Natural killer cell (primary cell): ENCODE data around the gene SYNM. TPM values are rescaled to one million over a fixed set of nuclear protein-coding genes. Genes with fewer than 3 reads are reported as not detected.

Experiments used
- ATAC-seq, 3 donors: fragments of 150-1000 bp in 2 of 3; fragments of 200-7000 bp in 1 of 3; cut with Tn5 transposase; 1 replicate in 1 of 3; 2 replicates in 2 of 3; pipeline ENCODE4 v1.10.0; 2021; ENCODE audit warnings: mild to moderate bottlenecking in 2 of 3, moderate library complexity in 2 of 3
- DNase-seq, 2 donors: peaks; one replicate each; pipeline versions ENCODE4 v3.0.0 to v3.0.0-alpha.2; 2013 to 2021; ENCODE audit warnings: mixed read lengths in 1 of 2
- H3K27ac ChIP-seq: one replicate; pipeline ENCODE4 v1.5.1; 2013; ENCODE audit warnings: mild to moderate bottlenecking, low read length
- H3K27me3 ChIP-seq: one replicate; pipeline ENCODE4 v1.6.1; 2013; ENCODE audit warnings: low read length; ENCODE audit not compliant: control insufficient read depth, insufficient read depth
- H3K36me3 ChIP-seq: one replicate; pipeline ENCODE4 v1.6.1; 2013; ENCODE audit warnings: low read length; ENCODE audit not compliant: control insufficient read depth, insufficient read depth
- H3K4me1 ChIP-seq: one replicate; pipeline ENCODE4 v1.6.1; 2013; ENCODE audit warnings: low read length; ENCODE audit not compliant: control insufficient read depth, insufficient read depth
- H3K4me3 ChIP-seq: one replicate; pipeline ENCODE4 v1.5.1; 2013; ENCODE audit warnings: low read length
- H3K9me3 ChIP-seq: one replicate; pipeline ENCODE4 v1.6.1; 2013; ENCODE audit warnings: low read length; ENCODE audit not compliant: control insufficient read depth, insufficient read depth
- H3K27ac Mint-ChIP-seq, 2 donors: one replicate each; pipeline ENCODE4 v1.8.0; 2022; ENCODE audit warnings: mild to moderate bottlenecking in 2 of 2, mixed read lengths in 2 of 2, moderate library complexity in 1 of 2
- H3K27me3 Mint-ChIP-seq, 2 donors: one replicate each; pipeline ENCODE4 v1.8.0; 2022; ENCODE audit warnings: low read depth in 2 of 2, mixed read lengths in 2 of 2
- H3K36me3 Mint-ChIP-seq: one replicate; pipeline ENCODE4 v1.8.0; 2022; ENCODE audit warnings: mixed read lengths
- H3K4me1 Mint-ChIP-seq, 2 donors: one replicate each; pipeline ENCODE4 v1.8.0; 2022; ENCODE audit warnings: mixed read lengths in 2 of 2
- H3K4me3 Mint-ChIP-seq: one replicate; pipeline ENCODE4 v1.8.0; 2022; ENCODE audit warnings: mild to moderate bottlenecking, moderate library complexity, mixed read lengths
- H3K9me3 Mint-ChIP-seq, 2 donors: one replicate each; pipeline ENCODE4 v1.8.0; 2022; ENCODE audit warnings: mixed read lengths in 2 of 2
- WGBS: methylation state at CpG from one replicate; pipeline ENCODE4 v1.1.7; 2013; ENCODE audit warnings: missing lambda C conversion rate; ENCODE audit not compliant: insufficient coverage; 5-methylcytosine and 5-hydroxymethylcytosine counted together
- intact Hi-C: fragments of 100-400 bp; cut with micrococcal nuclease; formaldehyde crosslinking; loops from one replicate; pipeline ENCODE4 v1.14.2; 2022
- total RNA-seq, 4 donors: library from RNA; stranded (reverse); fragments of 120-200 nt in 1 of 4; gene quantifications; one replicate each; pipeline versions ENCODE4 v1.2.3 to v1.2.4, GENCODE V29; 2013 to 2022
- TF ChIP-seq, protein P1 (sequence below): fragments of 200-600 bp; IDR thresholded peaks from one replicate; pipeline ENCODE4 v1.8.0; 2022; ENCODE audit warnings: antibody characterized with exemption

The SYNM gene
- total RNA-seq, 3 donors from 2014 or later (not counting 1 experiment from before 2014, with no cell fraction given) = 0.11 to 0.48 (median 0.42) TPM

DNA sequence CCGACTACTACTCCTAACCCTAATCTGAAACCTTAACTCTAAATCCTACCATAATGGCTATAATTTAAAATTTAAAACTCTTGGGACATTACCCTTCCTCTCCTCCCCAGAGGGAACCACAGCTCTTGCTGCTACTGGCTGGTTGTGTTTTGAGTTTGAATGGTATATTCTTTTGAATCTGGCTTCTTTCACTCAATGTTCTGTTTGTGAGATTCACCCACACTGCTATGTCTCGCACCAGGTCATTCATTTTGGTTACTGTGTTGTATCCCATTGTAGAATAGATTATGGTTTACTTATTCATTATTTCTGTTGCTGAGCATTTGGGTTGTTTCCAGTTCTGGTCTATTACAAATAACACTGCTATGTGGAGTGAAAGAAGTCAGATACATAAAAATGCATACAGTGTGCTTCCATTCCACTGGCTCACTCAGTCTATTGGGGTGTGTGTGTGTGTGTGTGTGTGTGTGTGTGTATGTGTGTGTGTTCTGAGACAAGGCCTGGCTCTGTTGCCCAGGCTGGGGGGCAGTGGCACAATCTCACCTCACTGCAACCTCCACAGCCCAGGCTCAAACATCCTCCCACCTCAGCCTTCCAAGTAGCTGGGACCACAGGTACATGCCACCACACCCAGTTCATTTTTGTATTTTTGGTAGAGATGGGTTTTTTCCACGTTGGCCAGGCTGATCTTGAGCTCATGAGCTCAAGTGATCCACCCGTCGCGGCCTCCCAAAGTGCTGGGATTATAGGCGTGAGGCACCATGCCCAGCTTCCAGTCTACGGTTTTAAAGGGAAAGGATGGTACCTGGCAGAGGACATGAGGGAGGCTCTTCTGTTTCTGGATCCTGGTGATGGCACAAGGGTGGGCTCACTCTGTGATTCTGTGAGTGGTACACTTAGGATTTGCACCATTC lies 19.2 kb upstream of the SYNM start:
- intact Hi-C loops = no loop called here
- Histone ChIP-seq H3K27ac (no peak overlapping the region), H3K4me3 (no peak overlapping the region), H3K4me1 (no peaks in the 10 kb centered on the region), H3K27me3 (peaks cover 3% of the 10 kb centered on the region), H3K9me3 (no peaks in the 10 kb centered on the region), H3K36me3 (no peaks in the 10 kb centered on the region)
- TF ChIP-seq, protein P1, sequence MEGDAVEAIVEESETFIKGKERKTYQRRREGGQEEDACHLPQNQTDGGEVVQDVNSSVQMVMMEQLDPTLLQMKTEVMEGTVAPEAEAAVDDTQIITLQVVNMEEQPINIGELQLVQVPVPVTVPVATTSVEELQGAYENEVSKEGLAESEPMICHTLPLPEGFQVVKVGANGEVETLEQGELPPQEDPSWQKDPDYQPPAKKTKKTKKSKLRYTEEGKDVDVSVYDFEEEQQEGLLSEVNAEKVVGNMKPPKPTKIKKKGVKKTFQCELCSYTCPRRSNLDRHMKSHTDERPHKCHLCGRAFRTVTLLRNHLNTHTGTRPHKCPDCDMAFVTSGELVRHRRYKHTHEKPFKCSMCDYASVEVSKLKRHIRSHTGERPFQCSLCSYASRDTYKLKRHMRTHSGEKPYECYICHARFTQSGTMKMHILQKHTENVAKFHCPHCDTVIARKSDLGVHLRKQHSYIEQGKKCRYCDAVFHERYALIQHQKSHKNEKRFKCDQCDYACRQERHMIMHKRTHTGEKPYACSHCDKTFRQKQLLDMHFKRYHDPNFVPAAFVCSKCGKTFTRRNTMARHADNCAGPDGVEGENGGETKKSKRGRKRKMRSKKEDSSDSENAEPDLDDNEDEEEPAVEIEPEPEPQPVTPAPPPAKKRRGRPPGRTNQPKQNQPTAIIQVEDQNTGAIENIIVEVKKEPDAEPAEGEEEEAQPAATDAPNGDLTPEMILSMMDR = no peak
- Mint-ChIP-seq H3K27me3 (peaks cover 14 to 28% of the 10 kb centered on the region in 2 donors), H3K4me1 (peaks cover 0 to 4% of the 10 kb centered on the region in 2 donors), H3K4me3 (no peak overlapping the region), H3K9me3 (no peaks in the 10 kb centered on the region), H3K27ac (no peak overlapping the region), H3K36me3 (no peaks in the 10 kb centered on the region)
- DNase-seq (no peak), ATAC-seq (no peak)
- 95% methylated on average over 8 of the region's 8 CpGs for WGBS

DNA sequence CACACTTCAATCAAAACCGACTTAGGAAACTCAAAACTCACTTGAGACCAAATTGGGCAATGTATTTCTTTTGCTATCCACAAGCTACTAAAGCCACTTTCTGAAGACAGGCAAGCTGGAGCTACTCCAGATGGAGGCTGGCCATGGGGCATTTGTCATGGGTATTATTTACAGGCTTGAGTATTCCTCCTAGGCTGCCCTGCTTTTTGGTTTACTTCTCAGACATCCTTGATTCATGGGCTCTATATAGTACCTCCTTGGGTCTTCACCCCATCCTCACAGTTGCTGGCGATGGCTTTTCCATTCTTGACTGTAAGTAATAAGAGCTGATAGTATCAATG lies 18.6 kb upstream of the SYNM start:
- Histone ChIP-seq H3K36me3 (no peaks in the 10 kb centered on the region), H3K4me3 (no peak overlapping the region), H3K27me3 (no peaks in the 10 kb centered on the region), H3K4me1 (peaks cover 4% of the 10 kb centered on the region), H3K27ac (no peak overlapping the region), H3K9me3 (no peaks in the 10 kb centered on the region)
- H3K4me3 Mint-ChIP-seq = no peak overlapping the region
- no peaks in the 10 kb centered on the region for H3K9me3 Mint-ChIP-seq
- intact Hi-C loops = no loop called here
- H3K4me1 Mint-ChIP-seq = peaks cover 0 to 4% of the 10 kb centered on the region in 2 donors
- DNase-seq (no peak), ATAC-seq (no peak)
- peaks cover 9 to 22% of the 10 kb centered on the region in 2 donors for H3K27me3 Mint-ChIP-seq
- TF ChIP-seq, protein P1 = no peak
- 78% methylated on average over 1 of the region's 2 CpGs for WGBS
- no peaks in the 10 kb centered on the region for H3K36me3 Mint-ChIP-seq
- H3K27ac Mint-ChIP-seq = no peak overlapping the region

DNA sequence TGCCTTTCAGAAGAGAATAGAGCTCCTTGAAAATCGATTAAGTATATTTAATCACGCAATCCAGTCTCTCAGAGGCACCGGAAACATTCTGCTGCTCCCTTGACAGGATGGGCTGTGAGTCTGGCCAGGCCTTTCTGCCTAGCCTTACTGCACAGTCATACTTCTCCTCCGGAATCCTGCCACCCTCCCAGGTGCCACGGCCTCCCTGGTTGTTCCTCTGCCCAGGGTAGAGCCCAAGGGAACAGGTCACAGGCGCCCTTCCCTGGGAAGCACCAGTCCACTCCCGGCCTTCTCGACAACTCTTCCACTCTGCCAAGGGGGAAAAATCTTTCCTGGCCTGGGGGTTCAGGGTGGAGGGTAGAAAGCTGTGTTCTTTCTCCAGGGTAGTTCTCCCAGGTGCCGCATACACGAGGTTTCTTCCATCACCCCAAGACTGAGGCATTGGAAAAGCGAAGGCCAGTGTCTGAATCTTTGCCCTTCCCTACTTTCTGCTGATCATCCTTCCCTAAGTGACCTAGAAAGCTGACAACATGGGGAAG lies 17.4 kb upstream of the SYNM start:
- no peak for ATAC-seq
- H3K4me1 ChIP-seq = peaks cover 4% of the 10 kb centered on the region
- Mint-ChIP-seq H3K36me3 (no peaks in the 10 kb centered on the region), H3K27me3 (peaks cover 3 to 13% of the 10 kb centered on the region in 2 donors), H3K4me3 (no peak overlapping the region), H3K9me3 (no peaks in the 10 kb centered on the region), H3K4me1 (peaks cover 0 to 4% of the 10 kb centered on the region in 2 donors), H3K27ac (no peak overlapping the region)
- no peaks in the 10 kb centered on the region for H3K36me3 ChIP-seq
- intact Hi-C loops = no loop called here
- H3K9me3 ChIP-seq = no peaks in the 10 kb centered on the region
- no peak overlapping the region for H3K27ac ChIP-seq
- TF ChIP-seq, protein P1 = no peak
- 85% methylated on average over 10 of the region's 11 CpGs for WGBS
- no peak for DNase-seq
- H3K4me3 ChIP-seq = no peak overlapping the region
- H3K27me3 ChIP-seq = no peaks in the 10 kb centered on the region
